GM13977 (cell line): ENCODE data around the gene WDR5B.
"Not testable (repeated sequence)": the region's sequence is repeated elsewhere in the genome, so short reads cannot be mapped to it uniquely, and the experiment has no call there.

Source experiments
- DNase-seq: peaks from one replicate; pipeline ENCODE4 v3.0.0; 2012; ENCODE audit warnings: low spot score
- in situ Hi-C: fragments of 300-500 bp; cut with MboI; formaldehyde crosslinking; loops from one replicate; pipeline ENCODE4 v1.12.0; 2022; ENCODE audit warnings: low sequenced_read_pairs, low pct_unique_long_range_greater_than_20kb, mixed read lengths, inconsistent platforms; ENCODE audit not compliant: unreplicated experiment
- TF ChIP-seq, protein P1 (sequence below): IDR thresholded peaks from 2 replicates; pipeline ENCODE4 v1.5.1; 2012; ENCODE audit warnings: mild to moderate bottlenecking, control low read depth; ENCODE audit not compliant: insufficient read depth; ENCODE audit errors: extremely low read depth, missing control alignments

The WDR5B gene

GRCh38 chr3:122382888-122383666, 32.8 kb downstream of the WDR5B start, which contains the start of gene MIX23:
TSS of gene MIX23 (minus strand) at chr3:122383231. CDS start at chr3:122383224, 7 bp downstream.
- in situ Hi-C loops, result no loop called here
- TF ChIP-seq, protein P1, sequence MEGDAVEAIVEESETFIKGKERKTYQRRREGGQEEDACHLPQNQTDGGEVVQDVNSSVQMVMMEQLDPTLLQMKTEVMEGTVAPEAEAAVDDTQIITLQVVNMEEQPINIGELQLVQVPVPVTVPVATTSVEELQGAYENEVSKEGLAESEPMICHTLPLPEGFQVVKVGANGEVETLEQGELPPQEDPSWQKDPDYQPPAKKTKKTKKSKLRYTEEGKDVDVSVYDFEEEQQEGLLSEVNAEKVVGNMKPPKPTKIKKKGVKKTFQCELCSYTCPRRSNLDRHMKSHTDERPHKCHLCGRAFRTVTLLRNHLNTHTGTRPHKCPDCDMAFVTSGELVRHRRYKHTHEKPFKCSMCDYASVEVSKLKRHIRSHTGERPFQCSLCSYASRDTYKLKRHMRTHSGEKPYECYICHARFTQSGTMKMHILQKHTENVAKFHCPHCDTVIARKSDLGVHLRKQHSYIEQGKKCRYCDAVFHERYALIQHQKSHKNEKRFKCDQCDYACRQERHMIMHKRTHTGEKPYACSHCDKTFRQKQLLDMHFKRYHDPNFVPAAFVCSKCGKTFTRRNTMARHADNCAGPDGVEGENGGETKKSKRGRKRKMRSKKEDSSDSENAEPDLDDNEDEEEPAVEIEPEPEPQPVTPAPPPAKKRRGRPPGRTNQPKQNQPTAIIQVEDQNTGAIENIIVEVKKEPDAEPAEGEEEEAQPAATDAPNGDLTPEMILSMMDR, result no peak
- peak; percentile 84 for DNase-seq

- in situ Hi-C loops, result no loop called here
- TF ChIP-seq, protein P1, result no peak
- DNase-seq, result no peak
Observed at GRCh38 chr3:122377975-122378374, 37.9 kb downstream of the WDR5B start.

DNA sequence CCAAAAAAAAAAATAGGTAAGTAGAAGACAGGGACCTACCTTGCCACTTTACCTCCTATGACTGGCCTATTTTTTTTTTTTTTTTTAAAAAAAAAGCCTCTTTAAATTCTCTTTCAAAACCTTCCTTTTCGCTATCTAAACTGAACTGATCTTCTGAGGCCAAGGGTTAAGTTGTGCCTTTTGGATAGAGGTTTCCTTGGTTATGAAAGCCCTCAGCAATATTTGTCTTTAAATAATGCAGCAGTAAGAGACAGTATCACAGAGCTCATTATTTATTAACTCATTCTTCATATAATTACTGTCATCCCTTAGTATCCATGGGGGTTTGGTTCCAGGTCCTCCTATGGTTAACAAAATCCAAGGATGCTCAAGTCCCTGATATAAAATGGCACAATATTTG, 41.8 kb downstream of the WDR5B start:
- TF ChIP-seq, protein P1, result no peak
- in situ Hi-C loops, result no loop called here
- DNase-seq, result no peak

DNA sequence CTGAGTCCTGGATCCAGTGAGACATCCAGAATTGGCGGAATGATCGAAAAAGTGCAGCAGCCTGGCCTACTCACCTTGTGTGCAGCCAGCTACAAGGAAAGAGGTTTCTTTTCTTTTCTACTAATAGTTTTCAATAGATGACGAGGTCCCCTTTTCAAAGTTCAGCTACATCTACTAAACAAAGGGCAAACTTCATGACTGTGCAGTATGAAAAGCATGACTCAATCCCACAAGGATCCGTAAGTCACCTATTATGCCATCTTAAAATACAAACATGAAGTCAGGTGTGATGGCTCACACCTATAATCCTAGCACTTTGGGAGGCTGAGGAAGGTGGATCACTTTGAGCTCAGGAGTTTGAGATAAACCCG, 49.5 kb downstream of the WDR5B start:
- in situ Hi-C loops, result no loop called here
- TF ChIP-seq, protein P1, result no peak
- no peak for DNase-seq

DNA sequence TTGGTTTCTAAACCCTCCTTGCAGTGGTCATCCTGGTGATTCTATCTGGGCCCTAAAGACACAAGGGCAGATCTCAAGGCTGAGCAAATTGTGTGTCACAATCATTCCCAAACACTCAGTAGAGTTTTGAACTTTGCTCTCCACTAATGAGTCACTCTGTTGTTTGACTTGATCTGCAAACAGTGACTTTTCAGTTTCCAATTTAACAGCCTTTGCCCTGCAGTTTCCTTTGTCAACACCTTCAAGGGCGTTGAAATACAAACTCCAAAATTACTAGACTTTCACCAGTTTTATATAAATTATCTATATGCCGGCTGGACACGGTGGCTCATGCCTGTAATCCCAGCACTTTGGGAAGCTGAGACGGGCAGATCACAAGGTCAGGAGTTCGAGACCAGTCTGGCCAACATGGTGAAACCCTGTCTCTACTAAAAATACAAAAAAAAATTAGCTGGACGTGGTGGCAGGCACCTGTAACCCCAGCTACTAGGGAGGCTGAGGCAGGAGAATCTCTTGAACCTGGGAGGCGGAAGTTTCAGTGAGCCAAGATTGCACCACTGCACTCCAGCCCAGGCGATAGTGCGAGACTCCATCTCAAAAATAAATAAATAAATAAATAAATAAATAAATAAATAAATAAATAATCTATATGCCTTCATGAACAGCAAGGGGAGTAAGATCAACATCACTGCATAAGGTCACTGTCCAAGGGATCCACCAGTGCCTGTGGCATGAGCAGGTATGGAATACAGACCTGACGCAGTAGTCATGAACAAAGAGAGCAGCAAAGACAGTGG, 50.1 kb downstream of the WDR5B start:
- DNase-seq, in situ Hi-C loops: not testable (repeated sequence)

DNA sequence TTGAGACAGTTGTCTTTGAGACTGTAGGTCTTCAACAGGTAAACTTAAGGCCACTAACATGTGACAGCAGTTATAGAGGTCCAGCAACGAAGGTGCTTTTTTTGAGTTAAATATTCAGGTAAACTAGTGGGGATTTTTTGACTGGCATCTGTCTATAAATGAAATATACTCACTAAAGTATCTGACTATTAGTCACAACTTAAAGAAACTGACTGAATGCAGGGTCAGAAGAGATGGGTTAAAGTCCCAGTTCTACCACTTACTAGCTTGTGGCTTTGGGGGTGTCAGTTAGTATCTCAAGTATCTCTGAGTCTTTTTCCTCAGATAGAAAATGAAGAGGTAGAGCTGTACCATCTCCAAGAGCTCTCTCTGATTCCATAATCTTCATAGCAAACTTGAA, 50.8 kb downstream of the WDR5B start:
- TF ChIP-seq, protein P1, result no peak
- no peak for DNase-seq
- in situ Hi-C loops, result no loop called here

DNA sequence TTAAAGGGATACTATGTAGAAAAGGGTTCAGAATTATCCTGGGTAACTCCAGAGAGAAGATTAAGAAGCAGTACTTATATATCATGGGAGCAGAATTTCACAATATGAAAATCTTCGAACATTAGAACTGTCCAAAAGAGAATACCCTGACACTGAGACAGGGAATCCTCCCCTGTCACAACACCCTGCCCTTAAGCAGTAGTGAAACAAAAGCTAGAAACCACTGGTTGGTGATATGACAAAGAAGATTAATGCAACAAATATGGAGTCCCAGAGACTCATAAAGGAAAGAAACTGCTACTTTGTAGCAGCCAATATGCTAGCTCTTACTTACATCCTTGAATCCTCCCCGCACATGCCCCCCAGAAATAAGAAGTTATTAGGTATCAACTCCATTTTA, 51.4 kb downstream of the WDR5B start:
- TF ChIP-seq, protein P1, result no peak
- in situ Hi-C loops, result no loop called here
- no peak for DNase-seq
